Endometrium (tissue), 2 donors: ENCODE measurements around the gene SPACA5.
"Not testable (repeated sequence)": the region's sequence is repeated elsewhere in the genome, so short reads cannot be mapped to it uniquely, and the experiment has no call there.

Experiments
- FAIRE-seq: peaks from 2 replicates; lab custom pipeline; 2012; peaks lifted over from hg19 to GRCh38; lab: Jason Lieb, UNC
- donor health status: control.
- donor health status: control.

Gene SPACA5

DNA sequence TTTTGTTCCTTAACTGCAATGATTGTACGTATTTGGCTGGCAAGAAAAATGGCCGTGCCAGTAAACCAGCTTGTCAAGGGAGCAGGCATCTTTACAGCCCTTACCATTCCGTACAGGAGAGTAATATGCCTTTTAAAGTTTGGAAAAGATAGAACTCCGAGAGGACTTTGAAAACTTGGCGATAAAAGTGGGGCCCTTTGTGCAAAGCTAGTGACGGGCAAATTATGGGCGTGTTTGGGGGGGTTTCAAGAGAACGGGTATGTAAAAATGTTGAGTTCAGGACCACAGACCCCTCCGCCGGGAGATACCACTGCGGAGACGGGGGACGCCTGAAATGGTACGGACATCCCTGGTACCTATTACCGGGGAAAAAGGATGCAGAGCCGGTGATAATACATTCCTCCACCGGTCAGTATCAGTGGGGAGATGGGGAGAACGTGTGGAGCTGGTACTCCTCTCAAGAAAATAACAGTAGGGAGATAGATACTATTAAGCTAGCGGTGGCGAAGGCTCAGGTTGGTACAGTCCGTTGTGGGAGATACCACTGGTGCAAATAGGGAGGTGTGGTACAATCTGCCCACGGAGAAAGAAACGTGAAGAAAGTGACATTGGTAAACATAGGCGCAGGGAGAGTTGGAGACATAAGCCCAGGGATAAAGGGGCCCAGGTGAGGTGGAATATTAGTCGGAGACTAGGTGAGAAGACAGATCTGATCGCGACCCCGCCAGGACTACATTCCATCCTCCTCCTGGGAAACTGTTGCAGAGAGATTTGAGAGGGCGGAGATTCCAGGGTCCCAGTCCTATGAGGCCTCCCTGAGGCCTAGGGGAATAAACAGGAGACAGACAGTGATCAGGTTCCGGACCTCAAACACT lies 14.5 kb downstream of the SPACA5 start:
- no peak for FAIRE-seq

DNA sequence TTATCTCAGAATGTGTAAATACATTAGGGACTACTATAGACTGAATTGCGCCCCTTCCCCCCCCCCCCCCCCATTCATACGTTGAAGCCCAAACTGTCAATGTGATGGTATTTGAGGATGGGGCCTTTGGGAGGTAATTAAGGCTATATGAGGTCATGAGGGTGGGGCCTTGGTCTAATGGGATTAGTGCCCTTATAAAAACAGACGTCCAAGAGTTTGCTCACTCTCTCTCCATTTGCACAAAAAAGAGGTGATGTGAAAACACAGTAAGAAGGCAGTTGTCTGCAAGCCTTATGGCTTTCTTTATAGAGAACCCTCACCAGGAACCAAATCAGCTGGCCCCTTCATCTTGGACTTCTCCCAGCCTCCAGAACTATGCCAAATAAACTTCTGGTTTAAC lies 15.3 kb downstream of the SPACA5 start:
- FAIRE-seq = no peak

DNA sequence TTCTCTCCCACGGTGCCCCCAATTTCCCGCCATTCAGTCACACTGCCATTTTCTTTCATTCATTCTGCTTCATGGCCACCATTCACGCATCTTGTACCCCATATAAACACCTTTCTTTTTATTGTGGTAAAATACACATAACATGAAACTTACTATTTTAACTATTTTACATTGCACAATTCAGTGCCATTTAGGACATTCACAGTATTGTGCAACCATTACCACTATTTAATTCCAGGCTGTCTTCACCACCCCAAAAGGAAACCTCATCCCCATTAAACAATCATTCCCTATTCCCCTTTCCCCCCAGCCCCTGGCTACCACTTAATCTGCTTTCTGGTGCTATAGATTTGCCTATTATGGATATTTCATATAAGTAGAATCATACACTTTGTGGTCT lies 15.9 kb downstream of the SPACA5 start:
- no peak for FAIRE-seq

DNA sequence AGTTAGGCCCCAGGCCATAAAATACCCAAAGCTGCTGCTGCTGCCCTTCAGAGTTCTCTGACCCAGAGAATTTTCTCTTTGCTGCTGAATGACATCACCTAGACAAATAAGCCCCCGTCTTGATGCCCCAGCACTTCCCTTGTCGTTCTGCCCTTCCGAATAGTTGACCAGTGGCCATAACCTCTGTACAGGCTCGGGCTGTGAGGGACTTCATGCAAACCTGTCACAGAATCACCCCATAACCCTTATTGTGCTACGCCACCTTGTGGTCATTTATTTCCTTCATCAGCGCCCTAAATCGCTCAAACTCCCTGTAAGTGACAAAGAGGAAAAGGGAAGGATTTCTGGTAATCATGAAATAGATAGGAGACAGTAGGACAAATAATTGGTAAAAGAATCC lies 18.8 kb downstream of the SPACA5 start:
- no peak for FAIRE-seq

DNA sequence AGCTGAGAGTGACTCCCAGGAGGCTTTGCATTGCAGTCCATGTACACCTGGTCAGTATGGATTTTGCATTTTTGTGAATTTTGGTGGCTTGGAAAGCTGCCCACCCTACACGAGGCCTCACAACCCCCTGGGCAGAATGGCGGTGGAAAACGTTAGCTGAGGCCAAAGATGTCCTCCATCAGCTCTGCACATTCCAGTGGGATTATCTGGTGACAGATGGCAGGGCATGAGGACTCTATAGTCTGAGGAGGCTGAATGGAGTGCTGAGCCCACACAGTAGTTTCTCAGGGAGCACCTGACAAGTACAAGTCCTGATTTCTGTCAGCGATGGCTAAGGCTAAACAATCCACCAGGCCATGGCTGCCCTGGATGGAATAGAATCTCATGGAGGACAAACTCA lies 20.8 kb downstream of the SPACA5 start:
- FAIRE-seq = not testable (repeated sequence)

DNA sequence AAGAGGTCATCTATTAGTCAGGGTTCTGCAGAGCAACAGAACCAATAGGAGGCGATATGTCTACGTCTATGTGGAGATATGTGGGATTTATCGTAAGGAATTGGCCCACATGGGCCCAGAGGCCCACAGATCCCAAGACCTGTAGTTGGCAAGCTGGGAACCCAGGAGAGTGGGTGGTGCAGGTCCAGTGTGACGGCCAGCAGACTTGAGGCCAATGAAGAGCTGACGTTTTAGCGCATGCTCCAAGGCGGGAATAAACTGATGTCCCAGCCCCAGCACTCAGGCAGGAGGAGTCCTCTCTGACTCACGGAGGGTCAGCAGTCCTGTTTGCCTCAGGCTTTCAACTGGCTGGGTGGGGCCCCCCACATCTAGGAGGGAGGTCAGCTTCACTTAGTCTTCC lies 21.3 kb downstream of the SPACA5 start:
- no peak for FAIRE-seq

DNA sequence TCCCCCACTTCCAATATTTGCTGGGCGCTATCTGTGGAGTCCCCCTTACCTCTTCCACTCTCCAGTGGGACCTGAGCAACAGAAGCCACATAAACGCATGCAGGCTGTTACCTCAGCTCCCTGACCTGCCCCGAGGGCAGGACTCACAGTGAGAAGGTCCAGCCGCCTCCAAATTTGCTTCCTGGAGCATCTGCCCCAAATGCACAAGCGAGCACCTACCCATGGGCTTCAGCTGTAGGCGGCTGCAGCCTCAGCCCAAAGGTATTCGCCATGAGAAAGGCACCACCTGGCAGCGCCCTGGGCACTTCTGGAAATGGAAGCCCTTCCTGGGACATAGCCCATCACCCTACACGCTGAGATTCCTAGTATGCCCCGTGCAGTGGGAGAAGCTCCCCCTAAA lies 23.4 kb downstream of the SPACA5 start:
- no peak for FAIRE-seq

DNA sequence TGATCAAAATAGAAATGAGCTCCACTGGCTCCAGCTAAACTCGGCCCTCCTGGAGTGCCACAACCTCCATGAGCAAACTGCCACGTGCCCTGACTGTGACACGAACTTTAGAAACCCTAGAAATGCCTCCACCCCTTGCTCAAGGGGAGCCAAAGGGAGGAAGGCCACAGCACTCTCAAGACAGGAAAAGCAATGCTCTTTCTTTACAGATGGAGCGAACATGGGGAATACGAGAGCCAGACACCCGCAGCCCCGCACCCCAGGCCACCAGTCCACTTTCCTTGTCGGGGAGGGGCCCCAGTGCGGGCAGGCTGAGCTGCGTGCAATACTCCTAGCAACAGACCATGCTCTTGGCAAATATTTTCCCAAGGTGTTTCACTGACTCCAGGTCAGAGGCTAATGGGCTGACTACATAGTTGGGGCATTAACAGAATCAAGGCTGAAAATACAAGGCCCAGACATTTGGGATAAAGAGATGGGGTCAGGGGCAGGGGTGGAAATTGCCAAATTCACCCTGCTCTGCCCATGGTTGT lies 23.9 kb downstream of the SPACA5 start:
- FAIRE-seq = not testable (repeated sequence)

DNA sequence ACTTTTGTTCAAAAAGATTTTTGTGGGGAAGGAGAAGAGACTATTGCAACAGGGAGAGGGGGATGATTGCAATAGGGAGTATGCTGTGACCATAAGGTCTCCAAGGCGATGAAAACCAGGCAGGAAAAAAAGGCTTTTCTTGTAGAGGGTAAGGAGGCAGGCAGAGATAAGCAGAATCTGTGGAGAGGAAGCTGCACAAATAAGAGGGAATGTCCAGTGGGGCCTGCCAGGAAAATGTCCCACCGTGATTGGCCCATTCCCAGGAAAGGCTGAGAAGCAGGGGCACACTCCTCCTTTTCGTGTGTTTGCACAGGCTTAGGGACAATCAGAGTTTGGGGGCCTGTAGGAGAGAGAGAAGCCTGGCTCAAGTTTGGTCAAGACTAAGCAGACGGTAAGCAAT lies 29.1 kb downstream of the SPACA5 start:
- no peak for FAIRE-seq

DNA sequence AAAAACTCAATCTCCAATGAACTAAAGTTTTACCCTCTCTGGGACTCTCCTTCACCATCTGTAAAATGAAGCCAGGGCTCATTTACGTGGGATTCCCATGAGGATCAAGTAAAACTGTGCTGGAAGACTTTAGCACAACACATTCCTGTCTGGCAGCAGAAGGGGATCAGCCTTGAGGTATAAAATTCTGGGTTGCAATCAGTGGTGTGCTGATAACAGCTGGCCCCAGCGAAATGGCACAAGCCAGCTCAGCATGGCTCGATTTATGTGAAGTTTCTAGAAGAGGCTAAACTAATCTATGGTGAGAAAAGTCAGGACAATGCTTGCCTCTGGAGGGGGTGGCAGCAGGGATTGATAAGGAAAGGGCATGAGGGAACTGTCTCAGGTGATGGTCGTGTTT lies 36.3 kb downstream of the SPACA5 start:
- FAIRE-seq = no peak

DNA sequence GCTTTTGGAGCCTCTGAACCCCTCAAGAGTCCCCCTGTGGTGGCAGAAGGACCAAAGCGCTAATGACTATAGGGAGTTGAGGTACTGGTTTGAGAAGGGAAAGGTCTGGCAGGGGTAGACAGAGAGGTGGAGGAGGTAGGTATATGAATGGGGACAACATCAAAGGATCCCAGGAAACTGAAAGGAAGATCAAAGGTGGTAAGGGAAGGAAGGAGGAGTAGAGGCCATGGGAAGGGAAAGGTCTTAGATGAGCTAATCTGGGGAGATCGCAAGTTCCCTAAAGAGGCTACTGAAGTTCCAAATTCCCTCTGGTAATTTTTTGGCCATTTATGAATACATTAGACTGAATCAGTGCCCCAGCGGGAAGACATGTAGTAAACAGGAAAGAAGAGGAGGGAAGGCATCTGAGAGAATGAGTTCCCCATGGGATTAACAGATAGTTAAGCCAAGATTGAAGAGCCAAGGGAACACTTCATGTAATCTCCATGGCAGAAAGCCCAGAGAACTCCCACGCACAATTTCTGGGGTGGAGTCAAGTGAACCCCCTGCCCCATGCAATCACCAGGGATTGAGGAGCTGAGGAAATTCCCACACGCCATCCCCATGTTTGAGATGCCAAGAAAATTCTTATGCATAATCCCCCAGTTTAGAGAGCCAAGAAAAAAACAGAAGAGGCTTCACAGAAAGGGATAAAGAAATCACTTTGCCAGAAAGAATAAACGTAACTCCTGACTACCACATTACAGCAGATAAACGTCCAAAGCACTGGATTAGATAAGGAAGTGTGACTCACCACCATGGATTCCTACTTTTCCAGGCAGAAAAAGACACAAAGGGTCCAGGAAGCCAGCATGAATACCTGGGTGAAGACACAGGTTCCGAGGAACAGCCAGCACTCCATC lies 38.9 kb downstream of the SPACA5 start:
- FAIRE-seq = no peak

DNA sequence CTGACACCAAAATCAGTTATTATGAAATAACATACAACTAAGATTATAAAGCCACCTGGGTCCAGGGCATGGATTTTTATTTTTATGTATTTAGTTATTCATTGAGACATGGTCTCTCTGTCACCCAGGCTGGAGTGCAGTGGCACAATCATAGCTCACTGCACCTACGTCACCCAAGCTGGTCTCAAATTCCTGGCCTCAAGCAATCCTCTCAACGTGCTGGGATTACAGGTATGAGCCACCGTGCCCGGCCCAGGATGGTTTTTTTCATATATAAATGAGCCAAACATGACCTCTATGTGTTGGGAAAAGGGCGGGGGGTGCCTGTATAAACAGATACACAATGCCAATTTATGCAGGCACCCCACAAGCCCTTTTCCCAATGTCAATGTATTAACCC lies 40.1 kb downstream of the SPACA5 start:
- FAIRE-seq = no peak

DNA sequence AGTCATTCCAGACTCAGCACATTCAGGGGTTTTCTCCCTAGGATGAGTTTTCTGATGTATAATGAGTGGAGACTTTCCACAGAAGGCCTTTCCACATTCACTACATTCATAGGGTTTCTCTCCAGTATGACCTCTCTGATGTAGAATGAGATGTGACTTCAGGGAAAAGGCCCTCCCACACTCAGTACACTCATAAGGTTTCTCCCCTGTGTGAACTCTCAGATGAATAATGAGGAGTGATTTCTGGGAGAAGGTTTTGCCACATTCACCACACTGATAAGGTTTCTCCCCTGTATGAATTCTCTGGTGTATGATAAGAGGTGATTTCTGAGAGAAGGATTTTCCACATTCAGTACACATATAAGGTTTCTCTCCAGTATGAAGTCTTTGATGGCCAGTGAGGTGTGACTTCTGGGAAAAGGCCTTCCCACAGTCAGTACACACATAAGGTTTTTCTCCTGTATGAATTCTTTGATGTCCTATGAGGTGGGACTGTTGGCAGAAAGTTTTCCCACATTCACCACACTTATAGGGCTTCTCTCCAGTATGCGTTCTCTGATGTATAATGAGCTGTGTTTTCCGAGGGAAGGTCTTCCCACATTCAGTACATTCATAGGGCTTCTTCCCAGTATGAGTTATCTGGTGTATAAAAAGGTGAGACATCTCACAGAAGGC lies 52.0 kb downstream of the SPACA5 start:
- no peak for FAIRE-seq

DNA sequence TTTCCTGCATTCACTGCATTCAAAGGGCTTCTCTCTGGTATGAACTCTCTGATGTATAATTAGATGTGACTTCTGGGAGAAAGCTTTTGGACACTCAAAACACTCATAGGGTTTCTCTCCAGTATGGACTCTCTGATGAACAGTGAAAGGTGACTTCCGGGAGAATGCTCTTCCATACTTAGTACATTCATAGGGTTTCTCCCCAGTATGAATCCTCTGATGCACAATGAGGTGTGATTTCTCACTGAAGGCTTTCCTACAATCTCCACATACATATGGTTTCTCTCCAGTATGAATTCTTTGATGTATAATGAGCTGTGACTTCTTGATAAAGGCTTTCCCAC lies 52.5 kb downstream of the SPACA5 start:
- FAIRE-seq = no peak
